ENCODE data around the gene SND1. TPM values are rescaled to one million over a fixed set of nuclear protein-coding genes. Genes with fewer than 3 reads are reported as not detected.
"Not testable (repeated sequence)": the region's sequence is repeated elsewhere in the genome, so short reads cannot be mapped to it uniquely, and the experiment has no call there.

SND1 gene
- polyA plus RNA-seq, 12 donors = 73.0 to 117 (median 95.7) TPM; not detected in 1

- no peak for DNase-seq
These were observed 302.4 kb downstream of the SND1 start for GRCh38 chr7:127954357-127954748.

- DNase-seq = no peak
These were observed 303.1 kb downstream of the SND1 start for GRCh38 chr7:127955051-127955531.

- DNase-seq = no peak
These were observed 305.9 kb downstream of the SND1 start for GRCh38 chr7:127957886-127958285.

- DNase-seq = no peak
These were observed 307.8 kb downstream of the SND1 start for GRCh38 chr7:127959770-127960169.

GRCh38 chr7:127961786-127962453 is 309.9 kb downstream of the SND1 start:
- no peak for DNase-seq

GRCh38 chr7:127962589-127963361 is 310.8 kb downstream of the SND1 start:
- no peak for DNase-seq

GRCh38 chr7:127963850-127964249 is 311.9 kb downstream of the SND1 start:
- DNase-seq = not testable (repeated sequence)

GRCh38 chr7:127967281-127967680 is 315.3 kb downstream of the SND1 start:
- DNase-seq = no peak

- DNase-seq = no peak
These were observed 316.6 kb downstream of the SND1 start for GRCh38 chr7:127968547-127968946.

GRCh38 chr7:127973832-127974231 is 321.8 kb downstream of the SND1 start:
- no peak for DNase-seq

- no peak for DNase-seq
These were observed 322.5 kb downstream of the SND1 start for GRCh38 chr7:127974446-127975035.

GRCh38 chr7:127976056-127976737 is 324.2 kb downstream of the SND1 start:
- DNase-seq = no peak

- DNase-seq = no peak
These were observed 324.7 kb downstream of the SND1 start for GRCh38 chr7:127976738-127977120.

GRCh38 chr7:127978421-127978820 is 326.4 kb downstream of the SND1 start:
- DNase-seq = no peak

- DNase-seq = no peak
These were observed 327.2 kb downstream of the SND1 start for GRCh38 chr7:127979113-127979727.

- DNase-seq = no peak
These were observed 327.7 kb downstream of the SND1 start for GRCh38 chr7:127979728-127980126.

GRCh38 chr7:127980901-127981300 is 328.9 kb downstream of the SND1 start:
- no peak for DNase-seq

GRCh38 chr7:127981965-127982364 is 330.0 kb downstream of the SND1 start:
- no peak for DNase-seq

- DNase-seq = no peak
These were observed 331.9 kb downstream of the SND1 start for GRCh38 chr7:127983804-127984332.

- DNase-seq = no peak
These were observed 334.9 kb downstream of the SND1 start for GRCh38 chr7:127986581-127987521.
